Neural cell (in vitro differentiated cells): Measurements from ENCODE around the gene HDAC4.

Experiments
- EP300 ChIP-seq: fragments of 450-650 bp; conservative IDR thresholded peaks from 2 replicates; pipeline ENCODE4 v1.6.1; 2014; ENCODE audit warnings: antibody characterized with exemption, mild to moderate bottlenecking, moderate library complexity; ENCODE audit not compliant: poor library complexity, severe bottlenecking
- EZH2 ChIP-seq: fragments of 200-600, 300-800 bp; shearing (Covaris generic), sonication (generic); IDR thresholded peaks from 2 replicates; pipeline ENCODE4 v1.6.1; 2014; ENCODE audit warnings: antibody characterized with exemption, low read length, borderline replicate concordance, mild to moderate bottlenecking; ENCODE audit not compliant: insufficient read depth, poor library complexity, severe bottlenecking
- POLR2AphosphoS5 ChIP-seq: IDR thresholded peaks from 2 replicates; pipeline ENCODE4 v1.6.1; 2012
- TF ChIP-seq, protein P1 (sequence below): fragments of 450-650 bp; IDR thresholded peaks from 2 replicates; pipeline ENCODE4 v1.5.1; 2014; ENCODE audit warnings: antibody characterized with exemption, mild to moderate bottlenecking, moderate library complexity; ENCODE audit not compliant: poor library complexity, severe bottlenecking

DNA sequence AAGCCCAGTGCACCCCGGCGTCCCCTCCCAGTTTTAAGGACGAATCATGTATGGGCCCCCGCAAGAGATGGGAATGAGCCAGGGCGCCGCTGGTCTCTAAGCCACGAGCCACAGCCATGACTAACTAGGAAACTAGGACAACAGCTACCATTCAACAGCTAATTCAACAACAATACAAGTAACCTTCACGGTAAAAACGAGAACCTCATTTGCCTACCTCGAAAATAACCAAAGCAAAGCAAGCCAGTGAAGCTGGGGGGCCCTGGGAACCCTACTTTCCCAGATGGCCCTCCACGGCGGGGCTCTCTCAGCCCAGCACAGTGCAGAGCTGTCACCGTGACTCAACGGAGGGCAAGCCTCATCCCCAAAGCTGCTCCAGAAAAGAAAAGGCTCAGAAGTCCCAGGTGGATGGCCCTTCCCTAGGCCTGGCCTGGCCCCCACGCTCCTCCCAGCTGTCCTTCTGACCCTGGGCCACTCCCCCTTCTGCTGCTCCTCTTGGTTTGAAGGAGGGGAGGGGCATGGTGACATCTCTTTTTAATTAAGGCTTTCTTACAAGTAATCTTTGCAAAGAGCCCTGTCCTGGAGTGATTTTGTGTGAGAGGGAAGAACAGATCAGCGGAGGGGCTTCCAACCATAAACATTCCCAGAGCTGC lies 126.3 kb downstream of the HDAC4 start:
- TF ChIP-seq EP300 (no peak), EZH2 (no peak), POLR2AphosphoS5 (no peak)
- TF ChIP-seq, protein P1, sequence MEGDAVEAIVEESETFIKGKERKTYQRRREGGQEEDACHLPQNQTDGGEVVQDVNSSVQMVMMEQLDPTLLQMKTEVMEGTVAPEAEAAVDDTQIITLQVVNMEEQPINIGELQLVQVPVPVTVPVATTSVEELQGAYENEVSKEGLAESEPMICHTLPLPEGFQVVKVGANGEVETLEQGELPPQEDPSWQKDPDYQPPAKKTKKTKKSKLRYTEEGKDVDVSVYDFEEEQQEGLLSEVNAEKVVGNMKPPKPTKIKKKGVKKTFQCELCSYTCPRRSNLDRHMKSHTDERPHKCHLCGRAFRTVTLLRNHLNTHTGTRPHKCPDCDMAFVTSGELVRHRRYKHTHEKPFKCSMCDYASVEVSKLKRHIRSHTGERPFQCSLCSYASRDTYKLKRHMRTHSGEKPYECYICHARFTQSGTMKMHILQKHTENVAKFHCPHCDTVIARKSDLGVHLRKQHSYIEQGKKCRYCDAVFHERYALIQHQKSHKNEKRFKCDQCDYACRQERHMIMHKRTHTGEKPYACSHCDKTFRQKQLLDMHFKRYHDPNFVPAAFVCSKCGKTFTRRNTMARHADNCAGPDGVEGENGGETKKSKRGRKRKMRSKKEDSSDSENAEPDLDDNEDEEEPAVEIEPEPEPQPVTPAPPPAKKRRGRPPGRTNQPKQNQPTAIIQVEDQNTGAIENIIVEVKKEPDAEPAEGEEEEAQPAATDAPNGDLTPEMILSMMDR, result no peak
